H9 (cell line): ENCODE results near the gene CPA3. TPM values are rescaled to one million over a fixed set of nuclear protein-coding genes. Genes with fewer than 3 reads are reported as not detected.

Experiments used
- DNase-seq: peaks from one replicate; pipeline ENCODE4 v3.0.0-alpha.2; 2017
- H2AFZ ChIP-seq: one replicate; pipeline ENCODE4 v1.6.1; 2013; ENCODE audit warnings: mild to moderate bottlenecking, low read length, control low read depth, moderate library complexity
- H2AK5ac ChIP-seq: 2 replicates; pipeline ENCODE4 v1.6.1; 2013; ENCODE audit warnings: low read length, control low read depth, mixed read lengths; ENCODE audit not compliant: insufficient read length
- H2BK120ac ChIP-seq: one replicate; pipeline ENCODE4 v1.6.1; 2013; ENCODE audit warnings: low read depth, mild to moderate bottlenecking, low read length, control low read depth, inconsistent platforms; ENCODE audit not compliant: poor library complexity, severe bottlenecking
- H2BK12ac ChIP-seq: 2 replicates; pipeline ENCODE4 v1.6.1; 2013; ENCODE audit warnings: low read length, control low read depth, mixed read lengths, low read depth; ENCODE audit not compliant: insufficient read length
- H2BK15ac ChIP-seq: 2 replicates; pipeline ENCODE4 v1.6.1; 2013; ENCODE audit warnings: low read depth, low read length, control low read depth
- H2BK20ac ChIP-seq: one replicate; pipeline ENCODE4 v1.6.1; 2013; ENCODE audit warnings: low read depth, mild to moderate bottlenecking, low read length, control low read depth, inconsistent platforms; ENCODE audit not compliant: poor library complexity, severe bottlenecking
- H2BK5ac ChIP-seq: 2 replicates; pipeline ENCODE4 v1.6.1; 2013; ENCODE audit warnings: low read length, control low read depth, mixed read lengths; ENCODE audit not compliant: insufficient read length
- H3K14ac ChIP-seq: 2 replicates; pipeline ENCODE4 v1.6.1; 2013; ENCODE audit warnings: low read length, control low read depth; ENCODE audit not compliant: insufficient read depth
- H3K18ac ChIP-seq: 2 replicates; pipeline ENCODE4 v1.6.1; 2013; ENCODE audit warnings: low read depth, mild to moderate bottlenecking, mixed read lengths, low read length, control low read depth; ENCODE audit not compliant: insufficient read length
- H3K23ac ChIP-seq: 2 replicates; pipeline ENCODE4 v1.6.1; 2013; ENCODE audit warnings: low read length, control low read depth, mixed read lengths, low read depth; ENCODE audit not compliant: insufficient read length
- H3K23me2 ChIP-seq: 2 replicates; pipeline ENCODE4 v1.6.1; 2013; ENCODE audit warnings: low read depth, mild to moderate bottlenecking, mixed read lengths, low read length, control low read depth; ENCODE audit not compliant: insufficient read length, poor library complexity, severe bottlenecking
- H3K27ac ChIP-seq: 2 replicates; pipeline ENCODE4 v1.5.1; 2013; ENCODE audit warnings: low read length, control low read depth, mixed read lengths, low read depth; ENCODE audit not compliant: insufficient read length
- H3K27me3 ChIP-seq: 2 replicates; pipeline ENCODE4 v1.6.1; 2013; ENCODE audit warnings: low read length, control low read depth, inconsistent platforms; ENCODE audit not compliant: insufficient read depth
- H3K4ac ChIP-seq: 2 replicates; pipeline ENCODE4 v1.6.1; 2013; ENCODE audit warnings: low read depth, mild to moderate bottlenecking, control low read depth, inconsistent platforms, low read length, moderate library complexity
- H3K4me1 ChIP-seq: 2 replicates; pipeline ENCODE4 v1.6.1; 2013; ENCODE audit warnings: low read length, control low read depth, inconsistent platforms; ENCODE audit not compliant: insufficient read depth
- H3K4me2 ChIP-seq: 2 replicates; pipeline ENCODE4 v1.6.1; 2013; ENCODE audit warnings: low read length, control low read depth, mixed read lengths; ENCODE audit not compliant: insufficient read length, insufficient read depth
- H3K56ac ChIP-seq: 2 replicates; pipeline ENCODE4 v1.6.1; 2013; ENCODE audit warnings: low read depth, mild to moderate bottlenecking, mixed read lengths, low read length, control low read depth; ENCODE audit not compliant: insufficient read length
- H3K79me1 ChIP-seq: 2 replicates; pipeline ENCODE4 v1.6.1; 2013; ENCODE audit warnings: low read depth, mild to moderate bottlenecking, moderate library complexity, low read length, control low read depth, inconsistent platforms; ENCODE audit not compliant: insufficient read depth, poor library complexity, severe bottlenecking
- H3K79me2 ChIP-seq: 2 replicates; pipeline ENCODE4 v1.6.1; 2013; ENCODE audit warnings: low read length, control low read depth, inconsistent platforms; ENCODE audit not compliant: insufficient read depth
- H3K9ac ChIP-seq: 2 replicates; pipeline ENCODE4 v1.6.1; 2013; ENCODE audit warnings: low read length, control low read depth, mixed read lengths; ENCODE audit not compliant: insufficient read length; ENCODE audit errors: extremely low read depth
- H3K9me3 ChIP-seq: one replicate; pipeline ENCODE4 v1.6.1; 2013; ENCODE audit warnings: low read depth, low read length, inconsistent platforms; ENCODE audit not compliant: control insufficient read depth
- H3T11ph ChIP-seq: one replicate; pipeline ENCODE4 v1.6.1; 2013; ENCODE audit warnings: mild to moderate bottlenecking, low read length, control low read depth, inconsistent platforms
- H4K20me1 ChIP-seq: one replicate; pipeline ENCODE4 v1.6.1; 2013; ENCODE audit not compliant: control insufficient read depth, insufficient read length, insufficient read depth
- H4K5ac ChIP-seq: 2 replicates; pipeline ENCODE4 v1.6.1; 2013; ENCODE audit warnings: low read depth, mild to moderate bottlenecking, mixed read lengths, low read length, control low read depth; ENCODE audit not compliant: insufficient read length
- H4K8ac ChIP-seq: replicated peaks from 2 replicates; pipeline ENCODE4 v1.6.1; 2013; ENCODE audit warnings: low read length, control low read depth, mixed read lengths, low read depth; ENCODE audit not compliant: insufficient read length
- H4K91ac ChIP-seq: 2 replicates; pipeline ENCODE4 v1.6.1; 2013; ENCODE audit warnings: low read depth, mild to moderate bottlenecking, moderate library complexity, mixed read lengths, low read length, control low read depth; ENCODE audit not compliant: insufficient read length
- H3K27ac Mint-ChIP-seq, 3 experiments: 2 replicates in 2 of 3; 3 replicates in 1 of 3; pipeline ENCODE4 v1.8.0; 2020 to 2021; ENCODE audit warnings: mixed read lengths in 3 of 3, mild to moderate bottlenecking in 1 of 3, moderate library complexity in 1 of 3
- H3K27me3 Mint-ChIP-seq: 2 replicates; pipeline ENCODE4 v1.8.0; 2021; ENCODE audit warnings: low read depth, mild to moderate bottlenecking, moderate library complexity, mixed read lengths
- H3K36me3 Mint-ChIP-seq, 3 experiments: 2 replicates in 2 of 3; 3 replicates in 1 of 3; pipeline ENCODE4 v1.8.0; 2020 to 2021; ENCODE audit warnings: low read depth in 3 of 3, mixed read lengths in 3 of 3; ENCODE audit not compliant: insufficient read depth in 1 of 3
- H3K4me1 Mint-ChIP-seq, 2 experiments: 2 replicates each; pipeline ENCODE4 v1.8.0; 2020; ENCODE audit warnings: mixed read lengths in 2 of 2
- H3K4me3 Mint-ChIP-seq, 2 experiments: 2 replicates in 1 of 2; 3 replicates in 1 of 2; pipeline ENCODE4 v1.8.0; 2020 to 2021; ENCODE audit warnings: mild to moderate bottlenecking in 2 of 2, mixed read lengths in 2 of 2, moderate library complexity in 1 of 2
- H3K9me3 Mint-ChIP-seq, 2 experiments: 2 replicates in 1 of 2; 3 replicates in 1 of 2; pipeline ENCODE4 v1.8.0; 2020; ENCODE audit warnings: mild to moderate bottlenecking in 2 of 2, mixed read lengths in 2 of 2, moderate library complexity in 1 of 2
- WGBS: extraction: QIAGEN DNeasy Blood & Tissue Kit; methylation state at CpG from one replicate; pipeline ENCODE4 v1.1.7; 2013; ENCODE audit warnings: missing lambda C conversion rate, low lambda C conversion rate, mixed read lengths; ENCODE audit not compliant: insufficient read length; ENCODE audit errors: extremely low coverage; 5-methylcytosine and 5-hydroxymethylcytosine counted together
- total RNA-seq: library from RNA; stranded (reverse); gene quantifications from 2 replicates; pipeline ENCODE4 v1.2.1, GENCODE V29; 2021
- TF ChIP-seq, protein P1 (sequence below): fragments of 200-600 bp; sonication (generic); conservative IDR thresholded peaks from 3 replicates; pipeline ENCODE4 v1.8.0; 2021; ENCODE audit warnings: antibody characterized with exemption, mild to moderate bottlenecking

CPA3 gene
- total RNA-seq, 1 experiment from 2014 or later, result not detected

DNA sequence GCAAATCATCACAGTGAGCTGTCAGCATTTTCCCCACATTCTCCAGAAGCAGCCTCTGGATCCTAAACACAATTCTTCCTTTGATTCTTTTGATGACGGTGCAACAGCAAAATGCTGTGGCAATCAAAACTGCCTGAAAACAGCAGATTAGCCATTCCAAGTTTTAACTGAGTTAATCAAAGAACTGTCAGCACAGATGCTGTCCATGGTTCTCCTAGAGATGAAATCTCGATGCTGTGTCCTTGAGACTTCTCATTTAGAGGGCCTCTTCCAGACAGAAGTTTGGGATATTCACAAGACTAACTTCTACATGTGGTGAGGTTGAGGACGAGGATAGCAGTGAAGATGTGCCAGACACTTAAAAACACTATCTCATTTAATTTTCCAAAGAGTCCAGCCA is 75.9 kb downstream of the CPA3 start:
- H3K56ac ChIP-seq, result no peak overlapping the region
- Mint-ChIP-seq H3K27me3 (no peaks in the 10 kb centered on the region), H3K27ac (no peak overlapping the region), H3K36me3 (no peaks in the 10 kb centered on the region), H3K4me1 (peaks cover 0 to 8% of the 10 kb centered on the region in 2 experiments; a peak in 1 of 4 replicates), H3K9me3 (no peaks in the 10 kb centered on the region), H3K4me3 (no peak overlapping the region)
- no peaks in the 10 kb centered on the region for H3K23me2 ChIP-seq
- H2BK15ac ChIP-seq, result no peak overlapping the region
- H4K8ac ChIP-seq, result no peak overlapping the region
- no peak overlapping the region for H3K9ac ChIP-seq
- H2AK5ac ChIP-seq, result no peak overlapping the region
- no peaks in the 10 kb centered on the region for H3K27me3 ChIP-seq
- no peaks in the 10 kb centered on the region for H3K4me1 ChIP-seq
- TF ChIP-seq, protein P1, sequence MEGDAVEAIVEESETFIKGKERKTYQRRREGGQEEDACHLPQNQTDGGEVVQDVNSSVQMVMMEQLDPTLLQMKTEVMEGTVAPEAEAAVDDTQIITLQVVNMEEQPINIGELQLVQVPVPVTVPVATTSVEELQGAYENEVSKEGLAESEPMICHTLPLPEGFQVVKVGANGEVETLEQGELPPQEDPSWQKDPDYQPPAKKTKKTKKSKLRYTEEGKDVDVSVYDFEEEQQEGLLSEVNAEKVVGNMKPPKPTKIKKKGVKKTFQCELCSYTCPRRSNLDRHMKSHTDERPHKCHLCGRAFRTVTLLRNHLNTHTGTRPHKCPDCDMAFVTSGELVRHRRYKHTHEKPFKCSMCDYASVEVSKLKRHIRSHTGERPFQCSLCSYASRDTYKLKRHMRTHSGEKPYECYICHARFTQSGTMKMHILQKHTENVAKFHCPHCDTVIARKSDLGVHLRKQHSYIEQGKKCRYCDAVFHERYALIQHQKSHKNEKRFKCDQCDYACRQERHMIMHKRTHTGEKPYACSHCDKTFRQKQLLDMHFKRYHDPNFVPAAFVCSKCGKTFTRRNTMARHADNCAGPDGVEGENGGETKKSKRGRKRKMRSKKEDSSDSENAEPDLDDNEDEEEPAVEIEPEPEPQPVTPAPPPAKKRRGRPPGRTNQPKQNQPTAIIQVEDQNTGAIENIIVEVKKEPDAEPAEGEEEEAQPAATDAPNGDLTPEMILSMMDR, result no peak
- WGBS, result no CpG with 5 or more reads among the region's 3 CpGs
- no peaks in the 10 kb centered on the region for H3K79me1 ChIP-seq
- no peaks in the 10 kb centered on the region for H3K79me2 ChIP-seq
- H4K91ac ChIP-seq, result no peak overlapping the region
- no peak overlapping the region for H3K4ac ChIP-seq
- H2BK12ac ChIP-seq, result no peak overlapping the region
- no peak overlapping the region for H2BK120ac ChIP-seq
- no peak overlapping the region for H3K27ac ChIP-seq
- no peak overlapping the region for H3K23ac ChIP-seq
- H2BK20ac ChIP-seq, result no peak overlapping the region
- no peaks in the 10 kb centered on the region for H3K9me3 ChIP-seq
- no peaks in the 10 kb centered on the region for H4K20me1 ChIP-seq
- H3K4me2 ChIP-seq, result no peak overlapping the region
- H3K14ac ChIP-seq, result no peak overlapping the region
- H4K5ac ChIP-seq, result no peak overlapping the region
- no peak overlapping the region for H3T11ph ChIP-seq
- DNase-seq, result no peak
- H3K18ac ChIP-seq, result no peak overlapping the region
- H2AFZ ChIP-seq, result no peak overlapping the region
- no peak overlapping the region for H2BK5ac ChIP-seq
